Smooth muscle cell of the coronary artery (primary cell): ENCODE results near the gene AMOTL2. TPM values are rescaled to one million over a fixed set of nuclear protein-coding genes. Genes with fewer than 3 reads are reported as not detected.

ENCODE experiments used
- total RNA-seq: library from RNA; depleted of rRNA; stranded (reverse); fragments of >200 nt; gene quantifications from 2 replicates; pipeline ENCODE4 v1.2.3, GENCODE V29; 2014; ENCODE audit warnings: low replicate concordance

Gene AMOTL2
- total RNA-seq: 71.3 and 116 TPM in 2 replicates

DNA sequence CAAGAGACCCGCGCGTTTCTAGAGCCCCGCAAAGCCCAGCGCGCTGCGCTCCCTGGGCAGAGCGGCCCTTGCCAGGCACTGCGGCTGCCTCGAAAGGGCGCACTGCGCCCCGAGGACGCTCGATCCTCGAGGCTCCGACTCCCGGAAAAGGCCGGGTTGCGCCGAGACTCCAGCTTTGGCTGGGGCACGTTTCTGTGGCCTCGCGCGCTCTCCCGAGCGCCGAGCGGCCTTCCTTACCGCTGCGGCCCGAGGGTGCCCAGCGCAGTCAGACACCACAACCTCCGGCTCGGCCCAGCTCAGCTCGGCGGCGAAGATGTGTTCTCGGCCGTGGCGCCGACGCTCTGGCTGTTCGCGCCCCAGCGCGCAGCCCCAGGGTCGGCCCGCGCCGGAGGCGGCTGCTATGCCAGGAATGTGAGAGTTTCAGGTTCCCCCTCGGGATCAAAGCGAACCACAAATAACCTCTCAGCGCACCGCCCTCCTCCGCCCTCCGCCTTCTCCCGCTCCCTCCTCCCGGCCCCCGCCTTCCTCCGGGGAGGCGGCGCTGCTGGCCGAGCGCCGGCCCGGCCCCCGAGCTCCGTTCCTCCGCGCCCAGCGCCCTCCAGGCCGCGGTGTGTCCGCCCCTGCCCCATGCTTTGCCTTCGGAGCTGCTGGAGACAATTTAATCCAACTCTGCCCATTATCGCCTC is at the start of gene AMOTL2:
TSS of gene AMOTL2 (minus strand) at position 343 of the 686 bp plus-strand sequence. CDS start 3,014 bp downstream, outside the sequence.

Other genes with a start within 250 kb of the AMOTL2 start
- 60.1 and 80.9 TPM in 2 replicates for gene RYK, start 123.6 kb downstream of the AMOTL2 start, total RNA-seq
- 63.1 and 92.0 TPM in 2 replicates for gene ANAPC13, start 111.5 kb upstream of the AMOTL2 start, total RNA-seq
- gene CEP63, start 111.6 kb upstream of the AMOTL2 start, total RNA-seq: 13.0 and 23.0 TPM in 2 replicates